GM12878 (cell line): ENCODE measurements around the gene ATRNL1. TPM values are rescaled to one million over a fixed set of nuclear protein-coding genes. Genes with fewer than 3 reads are reported as not detected.

Experiments used
- ATAC-seq: fragments of 200-7000 bp; cut with Tn5 transposase; 3 replicates; pipeline ENCODE4 v1.9.1; 2020; ENCODE audit warnings: mild to moderate bottlenecking, moderate library complexity
- BruUV-seq: library from RNA; stranded (reverse); fragments of 400-500 nt; replicated peaks from 2 replicates; lab custom pipeline; 2021; lab: Mats Ljungman, UMichigan
- CTCF ChIA-PET: fragments of 300-600 bp; sonication (Branson Sonifier 250); formaldehyde crosslinking; extraction: SDS; loops from one replicate; lab custom pipeline; 2021; ENCODE audit warnings: inconsistent platforms; lab: Yijun Ruan, JAX
- POLR2A ChIA-PET: fragments of 350-600 bp; formaldehyde crosslinking; extraction: SDS; loops from one replicate; lab custom pipeline; 2021; ENCODE audit warnings: inconsistent platforms; lab: Charles Lee
- RAD21 ChIA-PET: fragments of 300-600 bp; sonication (Branson Sonifier 250); formaldehyde crosslinking; loops from one replicate; lab custom pipeline; 2023; ENCODE audit warnings: antibody characterized with exemption; ENCODE audit not compliant: unreplicated experiment; lab: Charles Lee
- SMC1A ChIA-PET: fragments of 300-600 bp; sonication (Branson Sonifier 250); formaldehyde crosslinking; loops from one replicate; lab custom pipeline; 2023; ENCODE audit not compliant: unreplicated experiment, uncharacterized antibody; lab: Charles Lee
- DNase-seq: peaks from one replicate; pipeline ENCODE4 v3.0.0-alpha.2; 2011; ENCODE audit warnings: low read depth, low spot score
- FAIRE-seq: peaks from 3 replicates; lab custom pipeline; 2011; peaks lifted over from hg19 to GRCh38; lab: Jason Lieb, UNC
- H2AFZ ChIP-seq: 2 replicates; pipeline ENCODE4 v1.6.0; 2011; ENCODE audit warnings: low read depth, low read length, control low read depth; ENCODE audit not compliant: control insufficient read depth
- H3K27ac ChIP-seq: 2 replicates; pipeline ENCODE4 v1.5.1; 2011; ENCODE audit warnings: control low read depth; ENCODE audit not compliant: control insufficient read depth, insufficient read depth
- H3K27me3 ChIP-seq, 2 experiments: replicated peaks in 1 of 2; 2 replicates each; pipeline versions ENCODE4 v1.6.0 to v1.6.1; 2011; ENCODE audit warnings: low read length in 1 of 2; ENCODE audit not compliant: control insufficient read depth in 2 of 2, insufficient read depth in 2 of 2
- H3K36me3 ChIP-seq, 2 experiments: 2 replicates each; pipeline ENCODE4 v1.5.1; 2011; ENCODE audit warnings: low read length in 1 of 2; ENCODE audit not compliant: control insufficient read depth in 2 of 2, insufficient read depth in 2 of 2
- H3K4me1 ChIP-seq: 2 replicates; pipeline ENCODE4 v1.6.1; 2011; ENCODE audit warnings: mild to moderate bottlenecking, low read length, moderate library complexity, mixed read lengths; ENCODE audit not compliant: control insufficient read depth, insufficient read depth
- H3K4me2 ChIP-seq: 2 replicates; pipeline ENCODE4 v1.6.0; 2011; ENCODE audit warnings: control low read depth; ENCODE audit not compliant: control insufficient read depth, insufficient read depth
- H3K4me3 ChIP-seq: fragments of 200-600 bp; sonication (generic); 2 replicates; pipeline ENCODE4 v1.5.1; 2016
- H3K79me2 ChIP-seq: 2 replicates; pipeline ENCODE4 v1.6.0; 2011; ENCODE audit warnings: low read length; ENCODE audit not compliant: control insufficient read depth, insufficient read depth
- H3K9ac ChIP-seq: 2 replicates; pipeline ENCODE4 v1.8.0; 2011; ENCODE audit warnings: low read length, control low read depth, mixed read lengths; ENCODE audit not compliant: control insufficient read depth, insufficient read depth
- H3K9me3 ChIP-seq: replicated peaks from 3 replicates; pipeline ENCODE4 v1.5.1; 2011; ENCODE audit warnings: mild to moderate bottlenecking, low read length; ENCODE audit not compliant: control insufficient read depth, insufficient read depth
- H4K20me1 ChIP-seq: 2 replicates; pipeline ENCODE4 v1.6.0; 2011; ENCODE audit not compliant: control insufficient read depth, insufficient read depth
- ATF2 ChIP-seq: IDR thresholded peaks from 2 replicates; pipeline ENCODE4 v1.6.1; 2012; ENCODE audit warnings: low read length, inconsistent platforms
- CBX5 ChIP-seq: sonication (generic); IDR thresholded peaks from 2 replicates; pipeline ENCODE4 v1.6.1; 2016; ENCODE audit warnings: low read depth, moderate library complexity, mild to moderate bottlenecking, inconsistent platforms
- CHD2 ChIP-seq: IDR thresholded peaks from 2 replicates; pipeline ENCODE4 v1.6.1; 2011; ENCODE audit warnings: low read depth, low read length, improper control_type of control experiment, borderline replicate concordance
- CHD4 ChIP-seq: fragments of 200-600 bp; sonication (generic); IDR thresholded peaks from 2 replicates; pipeline ENCODE4 v1.6.1; 2016; ENCODE audit warnings: mild to moderate bottlenecking
- ETV6 ChIP-seq, 2 experiments: fragments of 450-650 bp in 1 of 2; IDR thresholded peaks in 1 of 2; conservative IDR thresholded peaks in 1 of 2; 2 replicates each; pipeline ENCODE4 v1.6.1; 2014; ENCODE audit warnings: antibody characterized with exemption in 1 of 2, borderline replicate concordance in 1 of 2, low read depth in 1 of 2, mild to moderate bottlenecking in 1 of 2, moderate library complexity in 1 of 2
- HDGF ChIP-seq: fragments of 450-650 bp; IDR thresholded peaks from 2 replicates; pipeline ENCODE4 v1.6.1; 2016; ENCODE audit warnings: antibody characterized with exemption
- NBN ChIP-seq: fragments of 450-650 bp; IDR thresholded peaks from 2 replicates; pipeline ENCODE4 v1.6.1; 2016
- NR2F1 ChIP-seq: fragments of 450-650 bp; conservative IDR thresholded peaks from 2 replicates; pipeline ENCODE4 v1.6.1; 2017; ENCODE audit warnings: mild to moderate bottlenecking
- YBX1 ChIP-seq: fragments of 450-650 bp; IDR thresholded peaks from 2 replicates; pipeline ENCODE4 v1.6.1; 2016; ENCODE audit warnings: antibody characterized with exemption
- ZNF622 ChIP-seq: fragments of 450-650 bp; IDR thresholded peaks from 2 replicates; pipeline ENCODE4 v1.6.1; 2017; ENCODE audit warnings: mild to moderate bottlenecking, inconsistent platforms
- ZZZ3 ChIP-seq: IDR thresholded peaks from 2 replicates; pipeline ENCODE4 v1.6.1; 2011; ENCODE audit warnings: low read depth; ENCODE audit not compliant: control insufficient read depth, insufficient read length
- WGBS: methylation state at CpG from one replicate; pipeline ENCODE4 v1.1.6; 2016; ENCODE audit warnings: low lambda C conversion rate; ENCODE audit not compliant: insufficient replicate concordance, insufficient coverage; ENCODE audit errors: missing lambda C conversion rate; 5-methylcytosine and 5-hydroxymethylcytosine counted together
- in situ Hi-C: fragments of 300-500 bp; cut with MboI; formaldehyde crosslinking; loops from 9 replicates; pipeline ENCODE4 v1.14.3; 2018; ENCODE audit warnings: mixed read lengths
- intact Hi-C: fragments of 100-400 bp; cut with micrococcal nuclease; formaldehyde crosslinking; loops from one replicate; pipeline ENCODE4 v1.14.2; 2022; ENCODE audit not compliant: unreplicated experiment
- polyA plus RNA-seq, 11 experiments: library from polyadenylated mRNA; depleted of rRNA in 4 of 11; unstranded in 6 of 11; stranded (reverse) in 5 of 11; fragments of >200 nt; fragmentation: Nextera tagmentation in 4 of 11; fragmentation: Illumina TruSeq in 1 of 11; extraction: Ambion mirVana in 4 of 11; extraction: Trizol in 1 of 11; gene quantifications; 1 replicate in 1 of 11; 2 replicates in 10 of 11; pipeline versions ENCODE4 v1.2.1 to v1.2.3, GENCODE V29; 2011 to 2016; ENCODE audit warnings: inconsistent platforms in 2 of 11, missing spikeins in 2 of 11, low read depth in 1 of 11
- total RNA-seq, 4 experiments: library from RNA; depleted of rRNA in 3 of 4; stranded (reverse); fragments of >200 nt in 3 of 4; fragmentation: Illumina TruSeq in 1 of 4; extraction: Trizol in 1 of 4; gene quantifications; 2 replicates each; pipeline versions ENCODE4 v1.2.1 to v1.2.3, GENCODE V29; 2013 to 2021

Gene ATRNL1
- total and polyA plus RNA-seq, 10 of the 15 experiments (the other 5 are each of a cell fraction or from before 2014, with no cell fraction given): 0.03 to 1.4 (median 0.34) TPM

GRCh38 chr10:115982526-115982925 lies 889.4 kb downstream of the ATRNL1 start:
- H3K27ac ChIP-seq: no peak overlapping the region
- ChIA-PET POLR2A (no interaction called here), CTCF (no interaction called here), SMC1A (interaction anchor here (0.7 kb wide), 1 partner anchor 99 kb away, joined by 3 read pairs; no protein-coding TSS in a partner anchor), RAD21 (no interaction called here)
- no peaks in the 10 kb centered on the region for H3K9me3 ChIP-seq
- DNase-seq: no peak
- no peak for ATAC-seq
- no peaks in the 10 kb centered on the region for H3K4me1 ChIP-seq
- no peak overlapping the region for H3K4me2 ChIP-seq
- in situ Hi-C loops: no loop called here
- H3K79me2 ChIP-seq: no peaks in the 10 kb centered on the region
- no peaks in the 10 kb centered on the region for H3K36me3 ChIP-seq
- intact Hi-C loops: no loop called here
- BruUV-seq: no TSS peak
- FAIRE-seq: no peak
- H3K9ac ChIP-seq: no peak overlapping the region
- H3K27me3 ChIP-seq: no peaks in the 10 kb centered on the region
- no peaks in the 10 kb centered on the region for H4K20me1 ChIP-seq
- TF ChIP-seq ZZZ3 (no peak), CBX5 (no peak), NR2F1 (no peak), CHD4 (no peak), YBX1 (no peak), NBN (no peak), ATF2 (no peak), CHD2 (no peak), HDGF (no peak), ZNF622 (no peak), ETV6 (conservative IDR thresholded peaks at IDR 0.05 in 1 of 2, IDR thresholded peaks at IDR 0.05 in 1 of 2; ENCODE audit: borderline replicate concordance in 1 of 2, low read depth in 1 of 2) (no peak)
- WGBS: 0% methylated on average over 2 of the region's 2 CpGs
- no peak overlapping the region for H3K4me3 ChIP-seq
- no peak overlapping the region for H2AFZ ChIP-seq
